Uterus (tissue), 4 donors: Measurements from ENCODE around the gene GPLD1. TPM values are rescaled to one million over a fixed set of nuclear protein-coding genes. Genes with fewer than 3 reads are reported as not detected.

ENCODE experiments used
- DNase-seq, 2 donors: peaks; one replicate each; pipeline ENCODE4 v3.0.0-alpha.2; 2019 to 2020
- H3K27ac ChIP-seq, 2 donors: fragments of 200-600 bp; sonication (generic); 1 replicate in 1 of 2; 2 replicates in 1 of 2; pipeline ENCODE4 v1.5.1; 2016 to 2018
- H3K27me3 ChIP-seq, 2 donors: fragments of 200-600 bp; sonication (generic); one replicate each; pipeline ENCODE4 v1.5.1; 2018 to 2019; ENCODE audit warnings: control low read depth in 1 of 2
- H3K36me3 ChIP-seq, 2 donors: fragments of 200-600 bp; sonication (generic); one replicate each; pipeline ENCODE4 v1.5.1; 2019; ENCODE audit warnings: control low read depth in 1 of 2
- H3K4me1 ChIP-seq, 2 donors: fragments of 200-600 bp; sonication (generic); one replicate each; pipeline ENCODE4 v1.5.1; 2018 to 2019; ENCODE audit warnings: control low read depth in 1 of 2
- H3K4me3 ChIP-seq, 2 donors: fragments of 200-600 bp; sonication (generic); 1 replicate in 1 of 2; 2 replicates in 1 of 2; pipeline ENCODE4 v1.5.1; 2018 to 2019; ENCODE audit warnings: mild to moderate bottlenecking in 1 of 2
- H3K9me3 ChIP-seq, 2 donors: fragments of 200-600 bp; sonication (generic); one replicate each; pipeline ENCODE4 v1.5.1; 2019; ENCODE audit warnings: control low read depth in 1 of 2
- CTCF ChIP-seq, 4 experiments: fragments of 200-600 bp in 2 of 4; fragments of 450-650 bp in 2 of 4; sonication (generic) in 2 of 4; IDR thresholded peaks; one replicate each; pipeline ENCODE4 v1.5.1; 2016 to 2019; ENCODE audit warnings: antibody characterized with exemption in 4 of 4, mild to moderate bottlenecking in 2 of 4, moderate library complexity in 1 of 4
- POLR2A ChIP-seq, 2 donors: fragments of 450-650 bp; IDR thresholded peaks; one replicate each; pipeline ENCODE4 v1.6.1; 2016; ENCODE audit warnings: antibody characterized with exemption in 2 of 2, mild to moderate bottlenecking in 1 of 2, moderate library complexity in 1 of 2
- intact Hi-C: fragments of 100-400 bp; cut with DNase I; formaldehyde crosslinking; loops from one replicate; pipeline ENCODE4 v1.15.1; 2023; ENCODE audit warnings: low total_unique reads
- total RNA-seq, 4 donors: library from RNA; depleted of rRNA in 3 of 4; stranded (reverse); fragments of >200 nt in 3 of 4; gene quantifications; one replicate each; pipeline versions ENCODE4 v1.1.0 to v1.2.4, GENCODE V29; 2014 to 2023
- donor health status: DM: yes; HTN: yes; CAD: no.

The GPLD1 gene
- total RNA-seq, 4 donors from 2014 or later: under 0.01 to 6.5 (median 3.7) TPM

- intact Hi-C loops: no loop called here
- H3K9me3 ChIP-seq: no peaks in the 10 kb centered on the region
- no peaks in the 10 kb centered on the region for H3K4me1 ChIP-seq
- no peak for DNase-seq
- no peak overlapping the region for H3K4me3 ChIP-seq
- no peaks in the 10 kb centered on the region for H3K36me3 ChIP-seq
- H3K27me3 ChIP-seq: no peaks in the 10 kb centered on the region
- TF ChIP-seq CTCF (IDR thresholded peaks at IDR 0.05) (no peak), POLR2A (IDR thresholded peaks at IDR 0.05) (no peak)
- H3K27ac ChIP-seq: no peak overlapping the region
Observed at GRCh38 chr6:24448396-24448795, 41.0 kb downstream of the GPLD1 start.

GRCh38 chr6:24446670-24447069 is 42.7 kb downstream of the GPLD1 start:
- Histone ChIP-seq H3K4me3 (no peak overlapping the region), H3K9me3 (no peaks in the 10 kb centered on the region), H3K36me3 (no peaks in the 10 kb centered on the region), H3K27me3 (no peaks in the 10 kb centered on the region), H3K27ac (no peak overlapping the region), H3K4me1 (no peaks in the 10 kb centered on the region)
- intact Hi-C loops: no loop called here
- DNase-seq: no peak
- no peak for TF ChIP-seq CTCF (IDR thresholded peaks at IDR 0.05)
- TF ChIP-seq POLR2A (IDR thresholded peaks at IDR 0.05): no peak

- H3K9me3 ChIP-seq: no peaks in the 10 kb centered on the region
- H3K27me3 ChIP-seq: no peaks in the 10 kb centered on the region
- no peak for TF ChIP-seq CTCF (IDR thresholded peaks at IDR 0.05)
- no peak for TF ChIP-seq POLR2A (IDR thresholded peaks at IDR 0.05)
- intact Hi-C loops: no loop called here
- no peak overlapping the region for H3K27ac ChIP-seq
- no peak overlapping the region for H3K4me3 ChIP-seq
- H3K4me1 ChIP-seq: no peaks in the 10 kb centered on the region
- H3K36me3 ChIP-seq: no peaks in the 10 kb centered on the region
- DNase-seq: no peak
Observed at GRCh38 chr6:24445704-24446103, 43.7 kb downstream of the GPLD1 start.

- no peak for DNase-seq
- no peaks in the 10 kb centered on the region for H3K27me3 ChIP-seq
- no peaks in the 10 kb centered on the region for H3K9me3 ChIP-seq
- no peaks in the 10 kb centered on the region for H3K4me1 ChIP-seq
- TF ChIP-seq POLR2A (IDR thresholded peaks at IDR 0.05) (no peak), CTCF (IDR thresholded peaks at IDR 0.05) (no peak)
- H3K27ac ChIP-seq: no peak overlapping the region
- H3K36me3 ChIP-seq: no peaks in the 10 kb centered on the region
- intact Hi-C loops: no loop called here
- no peak overlapping the region for H3K4me3 ChIP-seq
Observed at GRCh38 chr6:24444588-24444987, 44.8 kb downstream of the GPLD1 start.

- Histone ChIP-seq H3K27me3 (no peaks in the 10 kb centered on the region), H3K4me1 (no peaks in the 10 kb centered on the region), H3K4me3 (no peak overlapping the region), H3K9me3 (no peaks in the 10 kb centered on the region), H3K36me3 (no peaks in the 10 kb centered on the region), H3K27ac (no peak overlapping the region)
- TF ChIP-seq POLR2A (IDR thresholded peaks at IDR 0.05) (no peak), CTCF (IDR thresholded peaks at IDR 0.05) (no peak)
- no peak for DNase-seq
- intact Hi-C loops: no loop called here
Observed at GRCh38 chr6:24441599-24441904, 47.8 kb downstream of the GPLD1 start.
